DND-41 (cell line): Measurements from ENCODE around the gene MOB3C.

Source experiments
- ATAC-seq: fragments of 200-7000 bp; cut with Tn5 transposase; 3 replicates; pipeline ENCODE4 v1.9.1; 2021; ENCODE audit warnings: low read depth; ENCODE audit not compliant: insufficient read depth
- DNase-seq: peaks from one replicate; pipeline ENCODE4 v3.0.0-alpha.2; 2020
- H2AFZ ChIP-seq: 2 replicates; pipeline ENCODE4 v1.6.0; 2012; ENCODE audit warnings: low read depth, low read length
- H3K27ac ChIP-seq: 2 replicates; pipeline ENCODE4 v1.5.1; 2012; ENCODE audit warnings: low read length, inconsistent platforms
- H3K27me3 ChIP-seq: fragments of 200-600 bp; sonication (generic); 2 replicates; pipeline ENCODE4 v1.6.0; 2012; ENCODE audit warnings: low read length, mild to moderate bottlenecking, inconsistent platforms; ENCODE audit not compliant: insufficient read depth, poor library complexity
- H3K36me3 ChIP-seq: 2 replicates; pipeline ENCODE4 v1.5.1; 2012; ENCODE audit warnings: low read length, inconsistent platforms; ENCODE audit not compliant: insufficient read depth
- H3K4me1 ChIP-seq: 2 replicates; pipeline ENCODE4 v1.5.1; 2012; ENCODE audit warnings: mild to moderate bottlenecking, low read length; ENCODE audit not compliant: insufficient read depth
- H3K4me2 ChIP-seq: 2 replicates; pipeline ENCODE4 v1.6.0; 2012; ENCODE audit warnings: mild to moderate bottlenecking, moderate library complexity, low read length, inconsistent platforms; ENCODE audit not compliant: insufficient read depth
- H3K4me3 ChIP-seq, 2 experiments: fragments of 200-600 bp in 1 of 2; shearing (Covaris generic) in 1 of 2; 2 replicates each; pipeline ENCODE4 v1.5.1; 2012 to 2016; ENCODE audit warnings: inconsistent platforms in 2 of 2, low read length in 2 of 2, mild to moderate bottlenecking in 2 of 2, low read depth in 1 of 2, moderate library complexity in 1 of 2
- H3K79me2 ChIP-seq: 2 replicates; pipeline ENCODE4 v1.6.0; 2012; ENCODE audit warnings: low read length, inconsistent platforms; ENCODE audit not compliant: insufficient read depth
- H3K9ac ChIP-seq: 2 replicates; pipeline ENCODE4 v1.6.0; 2012; ENCODE audit warnings: low read depth, mild to moderate bottlenecking, inconsistent platforms, low read length, moderate library complexity
- H3K9me3 ChIP-seq: 2 replicates; pipeline ENCODE4 v1.5.1; 2012; ENCODE audit warnings: low read length, moderate library complexity, mild to moderate bottlenecking, inconsistent platforms; ENCODE audit not compliant: insufficient read depth, severe bottlenecking
- H4K20me1 ChIP-seq: 2 replicates; pipeline ENCODE4 v1.6.0; 2012; ENCODE audit warnings: low read length; ENCODE audit not compliant: insufficient read depth
- EZH2 ChIP-seq: IDR thresholded peaks from 3 replicates; pipeline ENCODE4 v1.6.1; 2012; ENCODE audit warnings: borderline replicate concordance, low read depth, mild to moderate bottlenecking, moderate library complexity, low read length, inconsistent platforms; ENCODE audit not compliant: severe bottlenecking
- TF ChIP-seq, protein P1 (sequence below): IDR thresholded peaks from 2 replicates; pipeline ENCODE4 v1.5.1; 2012; ENCODE audit warnings: borderline replicate concordance, low read length, moderate library complexity, mild to moderate bottlenecking; ENCODE audit not compliant: poor library complexity, severe bottlenecking; ENCODE audit errors: extremely low read depth

The MOB3C gene

DNA sequence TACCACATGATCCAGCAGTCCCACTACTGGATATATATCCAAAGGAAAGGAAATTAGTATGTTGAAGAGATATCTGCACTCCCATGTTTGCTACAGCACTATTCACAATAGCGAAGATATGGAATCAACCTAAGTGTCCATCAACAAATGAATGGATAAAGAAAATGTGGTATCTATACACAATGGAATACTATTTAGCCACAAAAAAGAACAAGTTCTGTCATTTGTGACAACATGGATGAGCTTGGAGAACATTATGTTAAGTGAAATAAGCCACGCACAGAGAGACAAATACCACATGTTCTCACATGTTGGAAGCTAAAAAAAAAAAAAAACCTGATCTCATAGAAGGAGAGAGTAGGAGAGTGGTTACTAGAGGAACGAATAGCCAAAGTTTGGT is 33.9 kb upstream of the MOB3C start:
- H4K20me1 ChIP-seq, result no peaks in the 10 kb centered on the region
- no peak for DNase-seq
- H3K4me2 ChIP-seq, result no peak overlapping the region
- H3K9me3 ChIP-seq, result peaks cover 9% of the 10 kb centered on the region
- TF ChIP-seq, protein P1, sequence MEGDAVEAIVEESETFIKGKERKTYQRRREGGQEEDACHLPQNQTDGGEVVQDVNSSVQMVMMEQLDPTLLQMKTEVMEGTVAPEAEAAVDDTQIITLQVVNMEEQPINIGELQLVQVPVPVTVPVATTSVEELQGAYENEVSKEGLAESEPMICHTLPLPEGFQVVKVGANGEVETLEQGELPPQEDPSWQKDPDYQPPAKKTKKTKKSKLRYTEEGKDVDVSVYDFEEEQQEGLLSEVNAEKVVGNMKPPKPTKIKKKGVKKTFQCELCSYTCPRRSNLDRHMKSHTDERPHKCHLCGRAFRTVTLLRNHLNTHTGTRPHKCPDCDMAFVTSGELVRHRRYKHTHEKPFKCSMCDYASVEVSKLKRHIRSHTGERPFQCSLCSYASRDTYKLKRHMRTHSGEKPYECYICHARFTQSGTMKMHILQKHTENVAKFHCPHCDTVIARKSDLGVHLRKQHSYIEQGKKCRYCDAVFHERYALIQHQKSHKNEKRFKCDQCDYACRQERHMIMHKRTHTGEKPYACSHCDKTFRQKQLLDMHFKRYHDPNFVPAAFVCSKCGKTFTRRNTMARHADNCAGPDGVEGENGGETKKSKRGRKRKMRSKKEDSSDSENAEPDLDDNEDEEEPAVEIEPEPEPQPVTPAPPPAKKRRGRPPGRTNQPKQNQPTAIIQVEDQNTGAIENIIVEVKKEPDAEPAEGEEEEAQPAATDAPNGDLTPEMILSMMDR, result no peak
- TF ChIP-seq EZH2, result no peak
- no peak overlapping the region for H2AFZ ChIP-seq
- no peak overlapping the region for H3K27ac ChIP-seq
- H3K27me3 ChIP-seq, result no peaks in the 10 kb centered on the region
- peaks cover 24% of the 10 kb centered on the region for H3K36me3 ChIP-seq
- no peaks in the 10 kb centered on the region for H3K4me1 ChIP-seq
- no peak for ATAC-seq
- no peak overlapping the region for H3K9ac ChIP-seq
- no peaks in the 10 kb centered on the region for H3K79me2 ChIP-seq
- H3K4me3 ChIP-seq, result no peak overlapping the region

DNA sequence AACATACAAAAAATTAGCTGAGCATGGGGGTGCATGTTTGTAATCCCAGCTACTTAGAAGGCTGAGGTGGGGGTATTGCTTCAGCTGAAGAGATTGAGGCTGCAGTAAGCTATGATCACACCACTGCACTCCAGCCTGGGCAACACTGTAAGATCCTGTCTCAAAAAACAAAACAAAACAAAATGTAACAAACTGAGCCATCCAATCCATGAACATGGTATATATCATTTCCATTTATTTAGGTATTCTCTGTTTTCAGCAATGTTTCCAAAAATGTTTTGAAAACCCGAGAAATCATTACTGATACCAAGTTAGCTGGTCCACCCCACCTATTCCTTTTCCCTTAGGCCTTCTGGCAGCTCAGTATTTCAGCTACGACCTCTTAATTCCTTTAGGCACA is 33.2 kb upstream of the MOB3C start:
- no peak overlapping the region for H2AFZ ChIP-seq
- no peaks in the 10 kb centered on the region for H3K4me1 ChIP-seq
- no peak for DNase-seq
- no peak overlapping the region for H3K4me2 ChIP-seq
- no peak overlapping the region for H3K9ac ChIP-seq
- no peak overlapping the region for H3K4me3 ChIP-seq
- no peaks in the 10 kb centered on the region for H3K79me2 ChIP-seq
- no peaks in the 10 kb centered on the region for H3K27me3 ChIP-seq
- H3K9me3 ChIP-seq, result peaks cover 9% of the 10 kb centered on the region
- TF ChIP-seq EZH2, result no peak
- TF ChIP-seq, protein P1, result no peak
- H3K36me3 ChIP-seq, result peaks cover 20% of the 10 kb centered on the region
- H4K20me1 ChIP-seq, result no peaks in the 10 kb centered on the region
- no peak overlapping the region for H3K27ac ChIP-seq
- ATAC-seq, result no peak

DNA sequence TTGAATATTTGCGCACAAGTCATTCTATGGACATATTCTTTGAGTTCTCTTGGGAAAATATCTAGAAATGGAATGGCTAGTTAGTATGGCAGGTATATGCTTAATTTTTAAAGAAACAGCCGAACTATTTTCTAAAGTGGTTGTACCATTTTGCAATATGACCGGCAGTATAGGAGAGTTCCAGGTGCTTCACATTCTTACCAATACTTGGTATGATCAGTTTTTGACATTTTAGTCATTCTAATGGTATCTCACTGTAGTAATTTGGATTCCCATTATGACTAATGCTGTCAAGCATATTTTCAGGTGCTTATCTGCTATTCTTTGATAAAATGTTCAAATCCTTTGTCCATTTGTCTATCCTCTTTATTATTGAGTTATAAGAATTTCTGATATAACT is 31.0 kb upstream of the MOB3C start:
- no peaks in the 10 kb centered on the region for H4K20me1 ChIP-seq
- H3K9me3 ChIP-seq, result peaks cover 9% of the 10 kb centered on the region
- H3K36me3 ChIP-seq, result peaks cover 19% of the 10 kb centered on the region
- H3K27me3 ChIP-seq, result no peaks in the 10 kb centered on the region
- no peak overlapping the region for H3K4me3 ChIP-seq
- H3K79me2 ChIP-seq, result no peaks in the 10 kb centered on the region
- DNase-seq (no peak), ATAC-seq (no peak)
- H3K4me2 ChIP-seq, result no peak overlapping the region
- no peaks in the 10 kb centered on the region for H3K4me1 ChIP-seq
- no peak for TF ChIP-seq EZH2
- H2AFZ ChIP-seq, result no peak overlapping the region
- H3K27ac ChIP-seq, result no peak overlapping the region
- no peak overlapping the region for H3K9ac ChIP-seq

DNA sequence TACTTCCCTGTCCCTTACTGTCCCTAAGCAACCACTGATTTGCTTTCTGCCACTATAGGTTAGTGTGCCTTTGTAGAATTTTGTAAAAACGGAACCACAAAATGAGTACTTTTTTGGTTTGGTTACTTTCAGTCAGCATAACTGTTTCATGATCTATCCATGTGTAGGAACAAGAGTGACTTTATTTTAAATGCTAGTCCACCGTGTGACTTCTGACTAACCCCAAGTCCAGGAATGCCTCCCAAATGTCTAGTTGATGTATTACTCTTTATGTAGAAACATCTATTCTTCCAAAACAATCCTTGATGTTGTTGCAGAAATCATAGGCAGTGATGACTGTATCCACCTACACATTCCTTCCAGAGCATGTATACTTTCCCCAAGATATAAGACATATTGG is 30.2 kb upstream of the MOB3C start:
- H3K4me1 ChIP-seq, result no peaks in the 10 kb centered on the region

More for the DNA sequence above, 30.2 kb upstream of the MOB3C start:
- Histone ChIP-seq H3K4me3 (no peak overlapping the region), H3K9ac (no peak overlapping the region), H3K9me3 (peaks cover 9% of the 10 kb centered on the region), H3K27ac (no peak overlapping the region), H3K4me2 (no peak overlapping the region), H3K79me2 (no peaks in the 10 kb centered on the region), H2AFZ (no peak overlapping the region), H3K36me3 (peaks cover 25% of the 10 kb centered on the region; the same call in 1 of the 2 replicates), H3K27me3 (no peaks in the 10 kb centered on the region), H4K20me1 (no peaks in the 10 kb centered on the region)
- DNase-seq, result no peak
- no peak for ATAC-seq
- TF ChIP-seq, protein P1, result no peak
- no peak for TF ChIP-seq EZH2
